ENCODE measurements around the gene ADGRG6. TPM values are rescaled to one million over a fixed set of nuclear protein-coding genes. Genes with fewer than 3 reads are reported as not detected.
"Not testable (repeated sequence)": the region's sequence is repeated elsewhere in the genome, so short reads cannot be mapped to it uniquely, and the experiment has no call there.

ADGRG6 gene
- polyA plus RNA-seq, 2 donors, result 6.8 to 7.0 TPM

- H3K4me1 ChIP-seq (ENCODE audit: control insufficient read depth in 2 of 2, insufficient read depth in 2 of 2, low read length in 1 of 2), result no peaks in the 10 kb centered on the region
- no peaks in the 10 kb centered on the region for H3K27me3 ChIP-seq (ENCODE audit: control insufficient read depth in 1 of 2, insufficient read depth in 2 of 2, low read length in 2 of 2)
- 97% methylated on average over 2 of the region's 2 CpGs for WGBS, 2 donors
- no peak overlapping the region for H3K4me3 ChIP-seq (ENCODE audit: low read depth in 1 of 2, low read length in 2 of 2)
- H3K36me3 ChIP-seq (ENCODE audit: control insufficient read depth in 2 of 2, insufficient read depth in 2 of 2, low read length in 1 of 2), result no peaks in the 10 kb centered on the region
- H3K27ac ChIP-seq (ENCODE audit: low read depth in 2 of 2, low read length in 1 of 2), result no peak overlapping the region
- no peaks in the 10 kb centered on the region for H3K9me3 ChIP-seq (ENCODE audit: control insufficient read depth in 2 of 2, insufficient read depth in 1 of 2, low read depth in 1 of 2, low read length in 1 of 2)
These were observed 141.3 kb downstream of the ADGRG6 start for GRCh38 chr6:142443102-142443501.

DNA sequence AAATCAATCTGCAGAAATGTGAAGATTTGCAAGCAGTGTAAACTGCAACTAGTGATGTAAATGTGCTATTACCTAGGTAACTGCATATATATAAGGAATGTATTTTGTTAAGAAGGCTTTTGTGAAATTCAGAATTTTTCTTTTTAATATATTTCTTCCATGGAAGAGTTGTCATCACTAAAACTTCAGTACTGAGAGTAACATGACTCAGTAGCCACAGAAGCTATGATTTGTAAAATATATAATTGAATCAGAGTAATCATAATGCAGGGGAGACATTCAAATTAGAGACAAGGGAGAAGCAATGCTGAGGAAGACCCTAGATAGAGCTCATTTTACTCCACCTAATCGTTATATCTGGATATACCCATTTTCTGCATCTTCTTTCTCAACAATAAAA is 141.7 kb downstream of the ADGRG6 start:
- WGBS, 2 donors, result 83 to 90% methylated on average over 1 of the region's 1 CpG
- Histone ChIP-seq H3K4me3 (ENCODE audit: low read depth in 1 of 2, low read length in 2 of 2) (no peak overlapping the region), H3K36me3 (ENCODE audit: control insufficient read depth in 2 of 2, insufficient read depth in 2 of 2, low read length in 1 of 2) (no peaks in the 10 kb centered on the region), H3K27me3 (ENCODE audit: control insufficient read depth in 1 of 2, insufficient read depth in 2 of 2, low read length in 2 of 2) (no peaks in the 10 kb centered on the region), H3K27ac (ENCODE audit: low read depth in 2 of 2, low read length in 1 of 2) (no peak overlapping the region), H3K9me3 (ENCODE audit: control insufficient read depth in 2 of 2, insufficient read depth in 1 of 2, low read depth in 1 of 2, low read length in 1 of 2) (no peaks in the 10 kb centered on the region), H3K4me1 (ENCODE audit: control insufficient read depth in 2 of 2, insufficient read depth in 2 of 2, low read length in 1 of 2) (no peaks in the 10 kb centered on the region)

DNA sequence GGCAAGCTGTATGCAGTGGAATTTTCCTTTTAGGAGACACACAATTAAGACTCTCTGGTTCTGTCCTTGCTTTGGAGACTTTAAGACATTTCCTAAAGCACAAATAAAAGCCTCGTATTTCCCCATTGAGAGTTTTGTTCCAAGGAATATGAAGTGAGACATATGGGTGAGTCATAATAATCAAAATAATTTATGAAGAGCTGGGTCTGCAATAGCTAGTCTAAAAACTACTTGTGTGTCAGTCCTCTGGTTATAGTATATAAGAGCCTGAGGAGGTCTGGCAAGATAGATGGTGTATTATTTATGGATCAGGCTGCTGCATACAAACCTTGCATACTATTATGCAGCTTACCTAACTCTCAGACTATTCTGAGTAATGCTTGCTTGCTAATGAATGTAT is 142.6 kb downstream of the ADGRG6 start:
- H3K9me3 ChIP-seq (ENCODE audit: control insufficient read depth in 2 of 2, insufficient read depth in 1 of 2, low read depth in 1 of 2, low read length in 1 of 2), result no peaks in the 10 kb centered on the region
- no peaks in the 10 kb centered on the region for H3K4me1 ChIP-seq (ENCODE audit: control insufficient read depth in 2 of 2, insufficient read depth in 2 of 2, low read length in 1 of 2)
- H3K36me3 ChIP-seq (ENCODE audit: control insufficient read depth in 2 of 2, insufficient read depth in 2 of 2, low read length in 1 of 2), result no peaks in the 10 kb centered on the region
- 61 to 71% methylated on average over 1 of the region's 1 CpG for WGBS, 2 donors
- no peaks in the 10 kb centered on the region for H3K27me3 ChIP-seq (ENCODE audit: control insufficient read depth in 1 of 2, insufficient read depth in 2 of 2, low read length in 2 of 2)
- H3K27ac ChIP-seq (ENCODE audit: low read depth in 2 of 2, low read length in 1 of 2), result no peak overlapping the region
- H3K4me3 ChIP-seq (ENCODE audit: low read depth in 1 of 2, low read length in 2 of 2), result no peak overlapping the region

GRCh38 chr6:142444881-142445301 is 143.1 kb downstream of the ADGRG6 start:
- Histone ChIP-seq H3K27ac (ENCODE audit: low read depth in 2 of 2, low read length in 1 of 2) (no peak overlapping the region), H3K4me1 (ENCODE audit: control insufficient read depth in 2 of 2, insufficient read depth in 2 of 2, low read length in 1 of 2) (no peaks in the 10 kb centered on the region), H3K36me3 (ENCODE audit: control insufficient read depth in 2 of 2, insufficient read depth in 2 of 2, low read length in 1 of 2) (no peaks in the 10 kb centered on the region), H3K9me3 (ENCODE audit: control insufficient read depth in 2 of 2, insufficient read depth in 1 of 2, low read depth in 1 of 2, low read length in 1 of 2) (no peaks in the 10 kb centered on the region), H3K4me3 (ENCODE audit: low read depth in 1 of 2, low read length in 2 of 2) (no peak overlapping the region), H3K27me3 (ENCODE audit: control insufficient read depth in 1 of 2, insufficient read depth in 2 of 2, low read length in 2 of 2) (no peaks in the 10 kb centered on the region)
- WGBS, 2 donors, result 61 to 75% methylated on average over 2 of the region's 2 CpGs

DNA sequence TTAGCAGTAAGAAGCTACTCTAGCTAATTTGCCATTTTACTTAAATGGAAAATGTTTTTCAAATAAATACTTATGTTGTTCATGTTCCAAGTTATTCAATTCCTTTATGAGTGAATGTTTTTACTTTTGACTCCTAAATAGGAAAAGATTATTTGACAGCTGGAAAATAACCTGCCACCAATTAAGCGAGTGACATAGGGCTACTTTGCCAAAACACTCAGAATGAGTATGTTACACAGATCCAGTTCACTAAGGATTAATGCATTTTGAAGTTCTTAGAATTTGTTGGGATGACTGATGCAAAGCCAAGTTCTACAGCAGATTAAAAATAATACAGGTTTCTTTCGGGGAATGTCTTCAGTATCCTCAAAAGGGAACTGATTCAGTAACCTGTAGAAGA is 144.4 kb downstream of the ADGRG6 start:
- Histone ChIP-seq H3K27ac (ENCODE audit: low read depth in 2 of 2, low read length in 1 of 2) (no peak overlapping the region), H3K4me1 (ENCODE audit: control insufficient read depth in 2 of 2, insufficient read depth in 2 of 2, low read length in 1 of 2) (no peaks in the 10 kb centered on the region), H3K9me3 (ENCODE audit: control insufficient read depth in 2 of 2, insufficient read depth in 1 of 2, low read depth in 1 of 2, low read length in 1 of 2) (no peaks in the 10 kb centered on the region), H3K27me3 (ENCODE audit: control insufficient read depth in 1 of 2, insufficient read depth in 2 of 2, low read length in 2 of 2) (no peaks in the 10 kb centered on the region), H3K4me3 (ENCODE audit: low read depth in 1 of 2, low read length in 2 of 2) (no peak overlapping the region), H3K36me3 (ENCODE audit: control insufficient read depth in 2 of 2, insufficient read depth in 2 of 2, low read length in 1 of 2) (no peaks in the 10 kb centered on the region)
- WGBS, 2 donors, result 70 to 74% methylated on average over 2 of the region's 2 CpGs

DNA sequence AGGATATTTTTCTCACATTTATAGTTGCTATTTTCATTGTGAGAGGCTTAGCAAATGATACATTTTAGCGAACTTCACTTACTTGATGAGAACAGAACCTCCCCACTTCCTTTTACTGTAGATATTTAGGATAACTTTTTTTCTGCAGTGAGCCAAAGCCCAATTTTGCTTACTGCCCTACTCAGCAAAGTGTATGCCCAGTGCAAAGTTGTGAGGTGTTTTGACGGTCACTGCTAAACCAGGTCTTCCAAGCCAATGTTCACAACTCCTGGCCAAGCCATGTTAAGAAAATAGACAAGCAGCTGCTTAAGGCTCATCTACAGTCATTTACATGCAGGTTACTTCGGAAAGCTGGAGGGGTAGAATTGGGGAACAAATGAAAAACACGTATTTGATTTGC is 144.8 kb downstream of the ADGRG6 start:
- no peaks in the 10 kb centered on the region for H3K36me3 ChIP-seq (ENCODE audit: control insufficient read depth in 2 of 2, insufficient read depth in 2 of 2, low read length in 1 of 2)
- H3K27me3 ChIP-seq (ENCODE audit: control insufficient read depth in 1 of 2, insufficient read depth in 2 of 2, low read length in 2 of 2), result no peaks in the 10 kb centered on the region
- no peak overlapping the region for H3K4me3 ChIP-seq (ENCODE audit: low read depth in 1 of 2, low read length in 2 of 2)
- no peak overlapping the region for H3K27ac ChIP-seq (ENCODE audit: low read depth in 2 of 2, low read length in 1 of 2)
- 85 to 87% methylated on average over 4 of the region's 4 CpGs for WGBS, 2 donors
- H3K9me3 ChIP-seq (ENCODE audit: control insufficient read depth in 2 of 2, insufficient read depth in 1 of 2, low read depth in 1 of 2, low read length in 1 of 2), result no peaks in the 10 kb centered on the region
- no peaks in the 10 kb centered on the region for H3K4me1 ChIP-seq (ENCODE audit: control insufficient read depth in 2 of 2, insufficient read depth in 2 of 2, low read length in 1 of 2)

DNA sequence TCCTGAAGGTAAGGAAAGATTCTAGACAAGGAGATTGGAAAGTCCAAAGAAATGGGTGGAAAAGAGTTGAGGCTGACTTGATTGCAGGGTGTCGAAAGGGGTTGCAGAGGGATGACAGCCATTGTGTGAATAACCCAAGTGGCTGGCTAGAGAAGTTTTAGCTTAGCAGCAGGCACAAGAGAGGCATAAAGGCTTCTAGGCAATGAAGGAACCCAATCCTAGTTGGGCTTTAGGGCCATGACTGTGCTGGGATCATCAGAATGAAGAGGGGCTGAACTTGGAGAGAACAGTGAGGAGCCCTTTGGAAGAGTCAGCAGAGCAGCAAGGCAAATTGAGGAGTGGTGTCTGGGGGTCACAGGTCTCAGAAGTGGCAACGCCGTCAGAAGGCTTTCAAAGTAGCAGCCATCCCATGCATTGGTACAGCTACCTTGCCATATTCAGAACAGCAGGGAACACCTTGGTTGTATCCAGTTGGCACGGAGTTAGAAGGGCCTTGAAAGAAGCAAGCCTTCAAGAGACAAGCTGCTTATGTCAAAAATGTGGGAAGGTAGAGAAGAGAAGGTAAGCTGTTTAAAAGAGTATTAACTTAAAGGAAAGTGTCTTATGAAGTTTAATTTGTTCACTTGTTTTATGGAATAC is 146.4 kb downstream of the ADGRG6 start:
- H3K27ac ChIP-seq (ENCODE audit: low read depth in 2 of 2, low read length in 1 of 2), result no peak overlapping the region
- no peak overlapping the region for H3K4me3 ChIP-seq (ENCODE audit: low read depth in 1 of 2, low read length in 2 of 2)
- no peaks in the 10 kb centered on the region for H3K4me1 ChIP-seq (ENCODE audit: control insufficient read depth in 2 of 2, insufficient read depth in 2 of 2, low read length in 1 of 2)
- no peaks in the 10 kb centered on the region for H3K27me3 ChIP-seq (ENCODE audit: control insufficient read depth in 1 of 2, insufficient read depth in 2 of 2, low read length in 2 of 2)
- no peaks in the 10 kb centered on the region for H3K9me3 ChIP-seq (ENCODE audit: control insufficient read depth in 2 of 2, insufficient read depth in 1 of 2, low read depth in 1 of 2, low read length in 1 of 2)
- WGBS, 2 donors, result 94% methylated on average over 4 of the region's 4 CpGs
- no peaks in the 10 kb centered on the region for H3K36me3 ChIP-seq (ENCODE audit: control insufficient read depth in 2 of 2, insufficient read depth in 2 of 2, low read length in 1 of 2)

- not testable (repeated sequence) for H3K4me3 ChIP-seq (ENCODE audit: low read depth in 1 of 2, low read length in 2 of 2); H3K27ac ChIP-seq (ENCODE audit: low read depth in 2 of 2, low read length in 1 of 2); H3K4me1 ChIP-seq (ENCODE audit: control insufficient read depth in 2 of 2, insufficient read depth in 2 of 2, low read length in 1 of 2); H3K9me3 ChIP-seq (ENCODE audit: control insufficient read depth in 2 of 2, insufficient read depth in 1 of 2, low read depth in 1 of 2, low read length in 1 of 2); H3K36me3 ChIP-seq (ENCODE audit: control insufficient read depth in 2 of 2, insufficient read depth in 2 of 2, low read length in 1 of 2); H3K27me3 ChIP-seq (ENCODE audit: control insufficient read depth in 1 of 2, insufficient read depth in 2 of 2, low read length in 2 of 2)
- 89 to 90% methylated on average over 5 of the region's 5 CpGs for WGBS, 2 donors
These were observed 149.0 kb downstream of the ADGRG6 start for GRCh38 chr6:142450856-142451255.

GRCh38 chr6:142452993-142453392 is 151.2 kb downstream of the ADGRG6 start:
- Histone ChIP-seq H3K36me3 (ENCODE audit: control insufficient read depth in 2 of 2, insufficient read depth in 2 of 2, low read length in 1 of 2) (no peaks in the 10 kb centered on the region), H3K9me3 (ENCODE audit: control insufficient read depth in 2 of 2, insufficient read depth in 1 of 2, low read depth in 1 of 2, low read length in 1 of 2) (no peaks in the 10 kb centered on the region), H3K27me3 (ENCODE audit: control insufficient read depth in 1 of 2, insufficient read depth in 2 of 2, low read length in 2 of 2) (no peaks in the 10 kb centered on the region), H3K27ac (ENCODE audit: low read depth in 2 of 2, low read length in 1 of 2) (no peak overlapping the region), H3K4me1 (ENCODE audit: control insufficient read depth in 2 of 2, insufficient read depth in 2 of 2, low read length in 1 of 2) (no peaks in the 10 kb centered on the region), H3K4me3 (ENCODE audit: low read depth in 1 of 2, low read length in 2 of 2) (no peak overlapping the region)
- 70 to 86% methylated on average over 2 of the region's 2 CpGs for WGBS, 2 donors

DNA sequence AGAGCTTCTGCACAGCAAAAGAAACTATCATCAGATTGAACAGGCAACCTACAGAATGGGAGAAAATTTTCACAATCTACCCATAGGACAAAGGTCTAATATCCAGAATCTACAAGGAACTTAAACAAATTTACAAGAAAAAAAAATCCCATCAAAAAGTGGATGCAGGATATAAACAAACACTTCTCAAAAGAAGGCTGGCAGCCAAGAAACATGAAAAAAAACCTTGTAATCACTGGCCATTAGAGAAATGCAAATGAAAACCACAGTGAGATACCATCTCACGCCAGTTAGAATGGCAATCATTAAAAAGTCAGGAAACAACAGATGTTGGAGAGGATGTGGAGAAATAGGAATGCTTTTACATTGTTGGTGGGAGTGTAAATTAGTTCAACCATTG is 152.4 kb downstream of the ADGRG6 start:
- H3K27me3 ChIP-seq (ENCODE audit: control insufficient read depth in 1 of 2, insufficient read depth in 2 of 2, low read length in 2 of 2); H3K4me1 ChIP-seq (ENCODE audit: control insufficient read depth in 2 of 2, insufficient read depth in 2 of 2, low read length in 1 of 2); H3K27ac ChIP-seq (ENCODE audit: low read depth in 2 of 2, low read length in 1 of 2); H3K36me3 ChIP-seq (ENCODE audit: control insufficient read depth in 2 of 2, insufficient read depth in 2 of 2, low read length in 1 of 2); H3K4me3 ChIP-seq (ENCODE audit: low read depth in 1 of 2, low read length in 2 of 2); H3K9me3 ChIP-seq (ENCODE audit: control insufficient read depth in 2 of 2, insufficient read depth in 1 of 2, low read depth in 1 of 2, low read length in 1 of 2): not testable (repeated sequence)
- WGBS, 2 donors, result 86 to 89% methylated on average over 1 of the region's 1 CpG

Data from esophagus (tissue), 2 donors.